LNCaP clone FGC (cell line): Measurements from ENCODE around the gene RFTN1.

Source experiments
- DNase-seq: peaks from one replicate; pipeline ENCODE4 v3.0.0-alpha.2; 2011; ENCODE audit warnings: low read depth
- H3K4me3 ChIP-seq: 2 replicates; pipeline ENCODE4 v1.5.1; 2011; ENCODE audit warnings: mild to moderate bottlenecking, low read depth, low read length, control low read depth
- TF ChIP-seq, protein P1 (sequence below): IDR thresholded peaks from 2 replicates; pipeline ENCODE4 v1.5.1; 2012; ENCODE audit warnings: mild to moderate bottlenecking; ENCODE audit not compliant: control insufficient read depth, insufficient read depth; ENCODE audit errors: extremely low read depth

The RFTN1 gene

DNA sequence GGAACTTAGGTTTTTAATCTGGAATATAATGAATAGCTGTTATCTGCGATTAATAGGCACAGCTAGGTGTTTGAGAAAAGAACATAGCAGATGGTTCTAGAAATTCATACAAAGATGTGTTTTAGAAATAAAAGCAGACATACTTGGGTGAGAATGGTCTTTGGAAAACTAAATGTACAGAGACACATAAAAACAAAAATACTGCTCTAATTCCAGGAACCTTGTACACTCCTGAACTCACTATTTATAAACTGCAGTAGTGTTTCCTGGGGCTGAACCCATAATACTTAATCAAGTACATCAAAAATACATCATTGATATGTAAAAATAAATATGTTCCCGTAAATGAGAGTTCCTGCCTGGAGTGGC, 143.0 kb downstream of the RFTN1 start:
- no peak overlapping the region for H3K4me3 ChIP-seq
- TF ChIP-seq, protein P1, sequence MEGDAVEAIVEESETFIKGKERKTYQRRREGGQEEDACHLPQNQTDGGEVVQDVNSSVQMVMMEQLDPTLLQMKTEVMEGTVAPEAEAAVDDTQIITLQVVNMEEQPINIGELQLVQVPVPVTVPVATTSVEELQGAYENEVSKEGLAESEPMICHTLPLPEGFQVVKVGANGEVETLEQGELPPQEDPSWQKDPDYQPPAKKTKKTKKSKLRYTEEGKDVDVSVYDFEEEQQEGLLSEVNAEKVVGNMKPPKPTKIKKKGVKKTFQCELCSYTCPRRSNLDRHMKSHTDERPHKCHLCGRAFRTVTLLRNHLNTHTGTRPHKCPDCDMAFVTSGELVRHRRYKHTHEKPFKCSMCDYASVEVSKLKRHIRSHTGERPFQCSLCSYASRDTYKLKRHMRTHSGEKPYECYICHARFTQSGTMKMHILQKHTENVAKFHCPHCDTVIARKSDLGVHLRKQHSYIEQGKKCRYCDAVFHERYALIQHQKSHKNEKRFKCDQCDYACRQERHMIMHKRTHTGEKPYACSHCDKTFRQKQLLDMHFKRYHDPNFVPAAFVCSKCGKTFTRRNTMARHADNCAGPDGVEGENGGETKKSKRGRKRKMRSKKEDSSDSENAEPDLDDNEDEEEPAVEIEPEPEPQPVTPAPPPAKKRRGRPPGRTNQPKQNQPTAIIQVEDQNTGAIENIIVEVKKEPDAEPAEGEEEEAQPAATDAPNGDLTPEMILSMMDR, result no peak
- DNase-seq, result no peak

- TF ChIP-seq, protein P1, result no peak
- no peak overlapping the region for H3K4me3 ChIP-seq
- DNase-seq, result no peak
Measured at GRCh38 chr3:16369885-16370284, 143.6 kb downstream of the RFTN1 start.

DNA sequence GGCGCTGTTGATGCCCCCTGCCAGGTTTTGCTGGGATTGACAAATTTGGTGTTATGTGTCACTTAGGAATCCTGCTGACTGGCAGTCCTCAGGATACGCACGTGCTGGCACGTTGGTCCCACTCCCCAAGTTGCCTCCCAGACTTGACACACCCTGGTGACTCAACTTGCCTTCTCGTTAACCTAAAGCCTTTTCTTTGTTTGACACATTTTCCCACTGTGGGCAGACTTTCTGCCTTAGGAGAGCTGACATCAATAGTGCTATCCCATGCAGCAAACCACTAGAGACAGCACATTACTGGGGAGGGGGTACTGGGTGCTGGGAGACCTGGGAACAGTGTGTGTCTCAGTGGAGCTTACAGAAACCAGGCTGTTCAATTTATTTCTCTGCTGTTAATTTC, 144.2 kb downstream of the RFTN1 start:
- H3K4me3 ChIP-seq, result no peak overlapping the region
- no peak for DNase-seq
- TF ChIP-seq, protein P1, result no peak

- no peak for DNase-seq
- TF ChIP-seq, protein P1, result peak; percentile 27; the same call in 1 of the 2 replicates
- H3K4me3 ChIP-seq, result no peak overlapping the region
Measured at GRCh38 chr3:16366581-16366980, 146.9 kb downstream of the RFTN1 start.

GRCh38 chr3:16365491-16366128, 147.9 kb downstream of the RFTN1 start:
- TF ChIP-seq, protein P1, result no peak
- DNase-seq, result no peak
- no peak overlapping the region for H3K4me3 ChIP-seq

GRCh38 chr3:16364963-16365362, 148.5 kb downstream of the RFTN1 start:
- no peak overlapping the region for H3K4me3 ChIP-seq
- TF ChIP-seq, protein P1, result no peak
- DNase-seq, result no peak

GRCh38 chr3:16364323-16364722, 149.2 kb downstream of the RFTN1 start:
- DNase-seq, result no peak
- TF ChIP-seq, protein P1, result no peak
- H3K4me3 ChIP-seq, result no peak overlapping the region
